Measurements from ENCODE around the gene TOR1AIP2. TPM values are rescaled to one million over a fixed set of nuclear protein-coding genes. Genes with fewer than 3 reads are reported as not detected.

The TOR1AIP2 gene
- total and polyA plus RNA-seq, 12 donors, result 18.9 to 182 (median 134) TPM

GRCh38 chr1:179882253-179883039 lies 4.8 kb upstream of the TOR1AIP2 start, which contains the start of gene TOR1AIP1:
TOR1AIP1 (plus strand) TSS chr1:179882285; CDS start chr1:179882503, 218 bp downstream.
- Histone ChIP-seq H3K9me3 (replicated peaks in 1 of 3) (no peaks in the 10 kb centered on the region), H3K4me1 (replicated peaks in 1 of 2) (peaks cover 17 to 52% of the 10 kb centered on the region in 2 donors), H3K27me3 (no peaks in the 10 kb centered on the region), H3K36me3 (replicated peaks in 1 of 2) (peaks cover 0 to 19% of the 10 kb centered on the region in 2 donors), H3K27ac (peak within 1 kb of the TSS; percentile 99 to 100 (median 100)), H3K4me3 (peak within 1 kb of the TSS; percentile 42 to 94 (median 87))
- WGBS, 4 donors, result 0 to 1% (median 0%) methylated on average over 23 to 72 of the region's 72 CpGs
- TF ChIP-seq CTCF (IDR thresholded peaks at IDR 0.05), result peak; percentile 45 to 84 (median 76)
- peak; percentile 91 to 98 for TF ChIP-seq POLR2A (IDR thresholded peaks at IDR 0.05)
- intact Hi-C loops (cut with DNase I), result loop anchor here in 1 of 2 donors (10.0 kb wide), 1 partner anchor 72 kb away; the partner anchor contains the start of gene CEP350
- peak; percentile 97 to 98 (median 98) for DNase-seq

GRCh38 chr1:179881642-179882252 lies 4.1 kb upstream of the TOR1AIP2 start:
- peaks cover 17 to 50% of the 10 kb centered on the region in 2 donors for H3K4me1 ChIP-seq (replicated peaks in 1 of 2)
- H3K9me3 ChIP-seq (replicated peaks in 1 of 3), result no peaks in the 10 kb centered on the region
- H3K4me3 ChIP-seq, result peak overlapping the region; percentile 42 to 91 (median 68)
- peak overlapping the region; percentile 99 to 100 (median 100) for H3K27ac ChIP-seq
- peak in 6 of 7 donors; percentile 91 to 96 (median 95) for DNase-seq
- H3K27me3 ChIP-seq, result no peaks in the 10 kb centered on the region
- intact Hi-C loops (cut with DNase I), result loop anchor here in 1 of 2 donors (10.0 kb wide), 1 partner anchor 73 kb away; the partner anchor contains the start of gene CEP350
- TF ChIP-seq CTCF (IDR thresholded peaks at IDR 0.05) (no peak), POLR2A (IDR thresholded peaks at IDR 0.05) (no peak)
- WGBS, 4 donors, result 1 to 3% (median 2%) methylated on average over 21 to 22 of the region's 22 CpGs
- H3K36me3 ChIP-seq (replicated peaks in 1 of 2), result peaks cover 0 to 19% of the 10 kb centered on the region in 2 donors

GRCh38 chr1:179879797-179880196 lies 2.2 kb upstream of the TOR1AIP2 start:
- no peak for TF ChIP-seq CTCF (IDR thresholded peaks at IDR 0.05)
- TF ChIP-seq POLR2A (IDR thresholded peaks at IDR 0.05), result no peak
- WGBS, 4 donors, result 84 to 97% (median 87%) methylated on average over 2 of the region's 2 CpGs
- intact Hi-C loops (cut with DNase I), result loop anchor here in 1 of 2 donors (10.0 kb wide), 1 partner anchor 75 kb away; the partner anchor contains the start of gene CEP350
- Histone ChIP-seq H3K36me3 (replicated peaks in 1 of 2) (peaks cover 0 to 4% of the 10 kb centered on the region in 2 donors), H3K4me3 (no peak overlapping the region), H3K27ac (no peak overlapping the region), H3K4me1 (replicated peaks in 1 of 2) (peaks cover 27 to 50% of the 10 kb centered on the region in 2 donors), H3K27me3 (no peaks in the 10 kb centered on the region), H3K9me3 (replicated peaks in 1 of 3) (no peaks in the 10 kb centered on the region)
- DNase-seq, result no peak

- intact Hi-C loops (cut with DNase I), result no loop called here
- Histone ChIP-seq H3K4me1 (replicated peaks in 1 of 2) (peaks cover 29 to 64% of the 10 kb centered on the region in 2 donors), H3K27ac (peak overlapping the region; percentile 30 to 87 (median 49)), H3K27me3 (no peaks in the 10 kb centered on the region), H3K9me3 (replicated peaks in 1 of 3) (no peaks in the 10 kb centered on the region), H3K36me3 (replicated peaks in 1 of 2) (peaks cover 0 to 9% of the 10 kb centered on the region in 2 donors), H3K4me3 (peak overlapping the region in 3 of 4 donors; percentile 34 to 79 (median 51))
- DNase-seq, result peak in 4 of 7 donors; percentile 31 to 64 (median 45)
- TF ChIP-seq POLR2A (IDR thresholded peaks at IDR 0.05), result peak in 1 of 2 donors; percentile 65
- no peak for TF ChIP-seq CTCF (IDR thresholded peaks at IDR 0.05)
- 21 to 36% (median 30%) methylated on average over 3 of the region's 3 CpGs for WGBS, 4 donors
Measured at GRCh38 chr1:179876300-179876715, 1.3 kb downstream of the TOR1AIP2 start.
